NT2/D1 (cell line): ENCODE measurements around the gene FRRS1.

Experiments used
- DNase-seq: peaks from one replicate; pipeline ENCODE4 v3.0.0-alpha.2; 2011; ENCODE audit warnings: low read depth, low spot score
- H3K27me3 ChIP-seq: 2 replicates; pipeline ENCODE4 v1.6.0; 2011; ENCODE audit warnings: mild to moderate bottlenecking; ENCODE audit not compliant: insufficient read length, insufficient read depth
- H3K36me3 ChIP-seq: 2 replicates; pipeline ENCODE4 v1.6.1; 2011; ENCODE audit warnings: mild to moderate bottlenecking, low read length, mixed read lengths; ENCODE audit not compliant: insufficient read depth, insufficient read length
- H3K4me1 ChIP-seq: 2 replicates; pipeline ENCODE4 v1.5.1; 2011; ENCODE audit not compliant: insufficient read depth, insufficient read length
- H3K4me3 ChIP-seq: 2 replicates; pipeline ENCODE4 v1.5.1; 2011; ENCODE audit warnings: low read depth; ENCODE audit not compliant: insufficient read length
- H3K9ac ChIP-seq: 2 replicates; pipeline ENCODE4 v1.6.0; 2011; ENCODE audit warnings: low read depth; ENCODE audit not compliant: insufficient read length
- H3K9me3 ChIP-seq: 2 replicates; pipeline ENCODE4 v1.5.1; 2011; ENCODE audit warnings: mild to moderate bottlenecking, low read length; ENCODE audit not compliant: insufficient read depth
- SUZ12 ChIP-seq: IDR thresholded peaks from 2 replicates; pipeline ENCODE4 v1.6.1; 2011; ENCODE audit not compliant: insufficient read length, insufficient read depth; ENCODE audit errors: extremely low read depth
- YY1 ChIP-seq: IDR thresholded peaks from 2 replicates; pipeline ENCODE4 v1.6.1; 2011; ENCODE audit not compliant: insufficient read length, insufficient read depth
- ZNF274 ChIP-seq: IDR thresholded peaks from 2 replicates; pipeline ENCODE4 v1.6.1; 2011; ENCODE audit warnings: mild to moderate bottlenecking, low read depth, low read length

The FRRS1 gene

DNA sequence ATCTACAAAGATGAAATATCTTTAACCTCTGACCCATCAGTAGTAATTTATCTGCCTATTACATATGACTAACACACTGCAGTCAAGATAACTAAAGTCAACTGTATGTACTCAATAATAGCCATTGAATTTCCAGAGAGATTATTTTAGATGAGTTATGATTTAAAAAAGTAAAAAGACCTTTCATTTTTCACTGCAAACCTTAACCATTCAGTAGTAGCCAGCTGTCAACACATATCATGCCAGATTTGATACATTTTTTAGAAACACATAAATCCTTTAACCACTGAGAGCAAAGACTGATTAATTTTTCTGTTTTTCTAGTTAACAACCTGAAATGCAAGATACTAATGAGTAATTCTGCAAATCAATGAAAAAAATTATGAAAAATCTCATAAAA is 89.6 kb downstream of the FRRS1 start:
- H3K9ac ChIP-seq: no peak overlapping the region
- no peaks in the 10 kb centered on the region for H3K36me3 ChIP-seq
- no peak for DNase-seq
- no peak overlapping the region for H3K4me3 ChIP-seq
- TF ChIP-seq SUZ12: no peak
- TF ChIP-seq YY1: no peak
- no peak for TF ChIP-seq ZNF274
- no peaks in the 10 kb centered on the region for H3K4me1 ChIP-seq
- H3K9me3 ChIP-seq: no peaks in the 10 kb centered on the region
- no peaks in the 10 kb centered on the region for H3K27me3 ChIP-seq

DNA sequence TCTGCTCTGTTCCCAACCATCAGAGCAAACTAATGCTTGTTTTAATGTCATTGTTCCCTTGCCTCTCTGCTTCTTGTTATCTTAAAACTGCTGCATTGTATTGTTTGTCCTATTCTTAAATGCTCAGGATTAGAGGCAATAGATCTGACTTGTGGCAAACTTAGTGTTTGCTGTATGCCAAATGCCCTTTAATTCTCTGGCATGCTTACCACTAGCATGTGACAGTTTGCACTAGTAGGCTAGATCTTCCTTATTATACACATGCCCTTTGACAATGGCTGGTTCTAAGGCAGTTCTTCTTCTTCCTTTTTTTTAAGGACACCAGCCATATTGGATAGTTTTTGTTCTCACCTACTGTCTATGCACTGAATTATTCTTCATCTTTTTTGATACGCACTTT is 90.4 kb downstream of the FRRS1 start:
- Histone ChIP-seq H3K4me3 (no peak overlapping the region), H3K27me3 (no peaks in the 10 kb centered on the region), H3K9ac (no peak overlapping the region), H3K4me1 (no peaks in the 10 kb centered on the region), H3K36me3 (no peaks in the 10 kb centered on the region), H3K9me3 (no peaks in the 10 kb centered on the region)
- DNase-seq: no peak
- TF ChIP-seq SUZ12 (no peak), YY1 (no peak), ZNF274 (no peak)

DNA sequence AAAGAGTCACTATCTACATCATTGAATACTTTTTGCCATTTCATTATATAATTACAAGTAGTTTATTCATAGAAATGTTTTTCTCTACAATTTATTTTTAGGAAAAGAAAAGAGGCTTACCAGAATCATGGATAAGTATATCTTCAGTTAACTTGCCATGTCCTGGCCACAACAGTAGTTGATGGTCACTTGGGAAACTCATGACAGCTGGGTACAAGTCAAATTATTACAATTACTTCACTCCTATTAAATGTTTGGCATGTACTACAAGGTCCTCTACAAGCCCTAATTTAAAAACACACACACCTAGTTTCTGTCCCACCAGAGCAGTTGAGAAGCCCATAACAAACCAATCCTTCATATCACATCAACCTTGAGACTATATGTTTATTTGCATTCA is 91.1 kb downstream of the FRRS1 start:
- H3K27me3 ChIP-seq: no peaks in the 10 kb centered on the region
- no peaks in the 10 kb centered on the region for H3K4me1 ChIP-seq
- no peaks in the 10 kb centered on the region for H3K9me3 ChIP-seq
- TF ChIP-seq ZNF274 (no peak), YY1 (no peak), SUZ12 (no peak)
- DNase-seq: no peak
- no peaks in the 10 kb centered on the region for H3K36me3 ChIP-seq
- H3K4me3 ChIP-seq: no peak overlapping the region
- H3K9ac ChIP-seq: no peak overlapping the region

DNA sequence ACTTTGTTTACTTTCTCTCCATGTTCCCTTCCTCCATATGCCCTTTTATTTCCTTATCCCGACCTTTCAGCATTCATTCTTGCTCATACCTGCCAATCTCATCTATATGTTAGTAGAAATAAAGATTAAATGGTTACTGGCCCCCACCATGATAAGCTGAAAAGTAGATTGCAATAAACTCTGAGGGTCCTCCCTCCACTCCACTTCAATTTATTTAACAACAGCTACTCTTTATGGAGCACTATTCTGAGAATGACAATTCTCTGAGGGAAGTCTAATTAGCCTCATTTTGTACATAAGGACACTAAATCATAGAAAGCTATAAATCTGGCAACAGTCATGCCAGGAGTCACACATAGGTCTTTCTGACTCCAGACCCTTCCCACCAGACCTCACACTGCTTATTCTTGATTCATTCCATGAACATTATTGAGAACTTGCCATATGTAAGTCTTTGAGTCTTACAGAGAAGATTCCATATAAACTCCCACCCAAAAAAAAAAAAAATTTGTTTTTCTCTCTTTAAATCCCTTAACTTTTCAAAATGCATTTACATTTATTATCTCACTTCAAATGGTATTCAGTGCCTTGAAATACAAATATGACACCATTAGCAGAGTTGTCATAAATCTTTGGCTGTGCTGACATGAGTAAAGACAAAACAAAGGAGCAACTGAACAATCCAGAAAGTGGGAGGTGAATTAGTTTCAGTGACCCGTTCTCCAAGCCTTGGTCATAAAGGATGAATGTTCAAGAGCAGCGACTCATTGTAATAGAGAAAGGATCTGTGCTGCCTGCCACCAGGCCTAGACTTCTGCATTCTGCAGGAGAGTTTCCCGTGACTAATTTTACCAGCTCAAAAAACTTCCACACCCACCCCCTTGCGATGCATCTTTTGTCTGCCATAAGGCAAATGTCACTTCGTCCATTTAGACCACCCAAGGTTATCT is 92.0 kb downstream of the FRRS1 start:
- Histone ChIP-seq H3K27me3 (no peaks in the 10 kb centered on the region), H3K9ac (no peak overlapping the region), H3K4me3 (no peak overlapping the region), H3K36me3 (no peaks in the 10 kb centered on the region), H3K4me1 (no peaks in the 10 kb centered on the region), H3K9me3 (no peaks in the 10 kb centered on the region)
- TF ChIP-seq YY1 (no peak), SUZ12 (no peak), ZNF274 (no peak)
- DNase-seq: no peak

DNA sequence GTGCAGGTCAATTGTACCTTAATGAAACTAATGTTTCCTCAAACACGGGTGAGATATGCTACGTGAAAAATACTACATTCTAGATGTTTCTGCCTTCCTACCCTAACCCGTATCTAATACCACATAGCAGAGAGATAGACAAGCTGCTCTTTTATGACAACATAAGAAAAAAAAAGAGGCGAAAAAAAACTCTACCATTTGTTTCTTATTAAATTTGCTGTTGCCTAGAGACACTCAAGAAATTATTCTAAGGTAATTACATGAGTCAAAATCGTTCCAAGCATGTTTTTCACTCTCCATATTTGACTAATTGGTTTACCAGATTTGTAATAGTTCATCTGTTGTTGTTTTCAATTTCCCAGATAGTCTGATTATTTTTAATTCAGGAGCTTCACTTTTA is 93.1 kb downstream of the FRRS1 start:
- no peaks in the 10 kb centered on the region for H3K4me1 ChIP-seq
- no peaks in the 10 kb centered on the region for H3K36me3 ChIP-seq
- H3K4me3 ChIP-seq: no peak overlapping the region
- TF ChIP-seq YY1 (no peak), ZNF274 (no peak), SUZ12 (no peak)
- H3K9ac ChIP-seq: no peak overlapping the region
- DNase-seq: no peak
- no peaks in the 10 kb centered on the region for H3K27me3 ChIP-seq
- no peaks in the 10 kb centered on the region for H3K9me3 ChIP-seq

DNA sequence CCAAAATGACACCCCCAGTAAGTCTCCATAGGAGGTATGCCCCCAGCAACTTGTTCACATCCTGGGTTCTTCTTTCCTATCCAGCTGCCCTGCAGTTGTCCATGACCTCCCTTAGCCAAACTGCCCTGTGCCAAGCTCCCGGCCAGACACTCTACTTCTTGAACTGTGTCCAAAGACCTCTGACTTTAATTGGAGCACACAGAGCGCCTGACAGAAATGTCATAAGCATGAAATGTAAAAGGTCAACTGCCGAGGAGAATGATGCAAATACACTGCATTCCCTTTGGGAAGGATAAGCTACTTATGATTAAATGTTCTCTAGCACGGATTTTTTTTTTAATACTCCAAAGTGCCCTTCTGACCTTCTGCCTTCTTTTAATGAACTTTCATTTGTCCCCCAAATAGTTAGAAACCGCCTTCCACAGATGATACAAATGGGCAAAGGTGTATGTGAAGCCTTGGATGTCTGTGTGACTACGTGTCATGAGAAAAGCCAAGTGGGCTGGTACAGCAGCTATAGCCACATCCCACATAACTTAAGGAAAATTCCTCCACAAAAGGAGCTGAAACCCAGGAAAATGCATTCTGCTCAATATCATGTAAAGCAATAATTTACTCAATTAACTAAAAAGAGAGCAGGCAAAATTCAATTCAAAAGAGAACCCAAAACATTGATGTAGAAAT is 93.8 kb downstream of the FRRS1 start:
- no peak overlapping the region for H3K4me3 ChIP-seq
- H3K9me3 ChIP-seq: no peaks in the 10 kb centered on the region
- no peaks in the 10 kb centered on the region for H3K36me3 ChIP-seq
- DNase-seq: no peak
- H3K27me3 ChIP-seq: no peaks in the 10 kb centered on the region
- TF ChIP-seq SUZ12 (no peak), YY1 (no peak), ZNF274 (no peak)
- no peaks in the 10 kb centered on the region for H3K4me1 ChIP-seq
- H3K9ac ChIP-seq: no peak overlapping the region

DNA sequence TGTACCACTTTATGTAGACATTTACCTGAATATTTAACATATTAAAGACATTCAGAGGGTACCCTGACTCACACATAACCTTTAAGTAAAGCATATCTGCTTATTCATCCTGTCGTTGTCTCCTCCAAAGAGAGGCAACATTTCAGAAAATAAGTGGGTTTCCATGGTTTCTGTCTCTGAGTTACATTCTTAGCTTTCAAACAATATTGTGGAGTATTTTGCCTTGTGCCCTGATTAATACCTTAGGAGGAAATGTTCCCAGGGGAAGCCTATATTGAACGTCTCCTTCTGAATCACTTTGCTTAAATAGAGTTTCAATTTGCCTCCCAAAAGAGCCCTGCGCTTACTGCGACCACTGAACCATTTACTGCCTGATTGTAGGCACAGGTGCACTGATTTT is 94.4 kb downstream of the FRRS1 start:
- Histone ChIP-seq H3K4me3 (no peak overlapping the region), H3K9ac (no peak overlapping the region), H3K27me3 (no peaks in the 10 kb centered on the region), H3K9me3 (no peaks in the 10 kb centered on the region), H3K36me3 (no peaks in the 10 kb centered on the region), H3K4me1 (no peaks in the 10 kb centered on the region)
- DNase-seq: no peak
- no peak for TF ChIP-seq ZNF274
- TF ChIP-seq SUZ12: no peak
- no peak for TF ChIP-seq YY1

DNA sequence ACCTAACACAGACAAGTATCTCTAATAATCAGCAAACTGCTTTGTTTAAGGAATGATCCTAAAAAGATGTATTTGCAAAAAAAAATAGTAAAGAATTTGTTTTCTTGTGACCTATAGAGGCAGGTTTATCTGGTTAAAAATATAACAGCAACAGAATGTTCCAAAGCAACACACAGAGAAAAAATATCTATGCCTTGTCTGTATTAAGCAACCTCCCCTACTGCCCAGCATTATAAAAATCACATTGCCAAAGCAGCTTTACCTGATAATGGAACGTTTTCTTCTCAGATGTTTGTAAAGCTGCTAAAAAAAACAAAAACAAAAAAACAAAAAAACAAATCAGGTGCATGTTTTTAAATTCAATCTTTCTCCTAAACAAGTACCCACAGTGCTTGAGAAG is 95.9 kb downstream of the FRRS1 start:
- no peak overlapping the region for H3K4me3 ChIP-seq
- no peaks in the 10 kb centered on the region for H3K27me3 ChIP-seq
- no peaks in the 10 kb centered on the region for H3K9me3 ChIP-seq
- H3K9ac ChIP-seq: no peak overlapping the region
- TF ChIP-seq YY1: no peak
- TF ChIP-seq ZNF274: no peak
- TF ChIP-seq SUZ12: no peak
- no peak for DNase-seq
- H3K4me1 ChIP-seq: no peaks in the 10 kb centered on the region
- no peaks in the 10 kb centered on the region for H3K36me3 ChIP-seq
